CD4-positive, alpha-beta T cell treated with Interleukin-21 for 1 hour (primary cell): ENCODE results near the gene ZNF25.
"Not testable (repeated sequence)": the region's sequence is repeated elsewhere in the genome, so short reads cannot be mapped to it uniquely, and the experiment has no call there.

Source experiments
- DNase-seq: peaks from one replicate; pipeline ENCODE4 v3.0.0-alpha.2; 2020

ZNF25 gene

DNA sequence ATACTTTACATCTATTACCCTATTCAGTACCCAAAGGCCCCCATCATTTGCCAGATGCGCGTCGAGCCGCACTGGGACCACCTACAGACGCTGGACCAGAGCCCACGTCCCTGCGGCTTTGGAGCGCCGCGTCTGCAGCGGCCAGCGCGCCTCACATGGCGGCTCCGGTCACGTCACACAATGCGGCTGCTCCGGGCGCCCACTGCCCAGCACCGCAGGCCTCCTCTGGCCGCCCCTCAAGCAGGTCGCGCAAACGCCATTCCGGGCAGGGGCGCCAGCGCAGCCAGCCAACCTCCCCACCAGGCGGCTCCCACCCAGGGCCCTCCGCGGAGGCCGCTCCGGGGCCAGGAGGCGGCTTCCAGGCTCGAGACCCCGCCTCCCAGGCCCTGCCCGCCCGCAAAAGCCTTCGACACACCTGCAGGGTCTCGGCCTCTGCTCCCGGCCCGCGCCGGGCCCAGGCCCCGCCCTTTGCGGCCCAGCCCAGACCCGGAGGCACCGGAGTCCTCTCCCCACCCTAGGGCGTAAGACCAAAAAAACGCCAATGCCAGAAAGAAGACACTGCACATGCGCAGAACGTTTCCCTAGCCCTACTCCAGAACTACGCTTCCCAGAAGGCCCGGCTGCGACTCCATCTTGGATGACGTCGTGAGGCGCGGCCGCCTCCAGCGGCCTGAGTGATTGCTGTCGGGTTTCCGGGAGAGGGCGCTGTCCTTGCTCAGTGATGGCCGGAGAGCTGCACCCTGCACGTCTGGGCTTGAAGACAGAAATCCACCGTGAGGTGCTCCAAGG lies at the start of gene ZNF25:
TSS of gene ZNF25 (minus strand) at position 557 of the 789 bp plus-strand sequence. CDS start 4,925 bp downstream, outside the sequence.
- peak; percentile 99 for DNase-seq

DNA sequence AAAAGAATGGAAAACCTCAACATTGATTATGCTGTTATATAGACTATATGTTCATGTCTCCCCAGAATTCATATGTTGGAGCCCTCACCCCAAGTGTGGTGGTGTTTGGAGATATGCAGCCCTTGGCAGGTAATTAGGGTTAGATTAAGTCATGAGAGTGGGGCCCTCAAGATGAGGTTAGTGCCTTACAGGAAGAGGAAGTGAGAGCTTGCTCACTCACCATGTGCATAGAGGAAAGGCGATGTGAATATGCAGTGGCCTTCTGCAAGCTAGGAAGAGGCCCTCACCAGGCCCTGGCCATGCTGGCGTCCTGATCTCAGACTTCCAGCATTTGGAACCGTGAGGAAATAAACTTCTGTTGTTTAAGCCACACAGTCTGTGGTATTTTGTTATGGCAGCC lies 48.8 kb upstream of the ZNF25 start:
- DNase-seq: no peak

- not testable (repeated sequence) for DNase-seq
These were observed 42.7 kb upstream of the ZNF25 start for GRCh38 chr10:38019124-38019523.

GRCh38 chr10:38016354-38016753 lies 39.9 kb upstream of the ZNF25 start:
- no peak for DNase-seq

DNA sequence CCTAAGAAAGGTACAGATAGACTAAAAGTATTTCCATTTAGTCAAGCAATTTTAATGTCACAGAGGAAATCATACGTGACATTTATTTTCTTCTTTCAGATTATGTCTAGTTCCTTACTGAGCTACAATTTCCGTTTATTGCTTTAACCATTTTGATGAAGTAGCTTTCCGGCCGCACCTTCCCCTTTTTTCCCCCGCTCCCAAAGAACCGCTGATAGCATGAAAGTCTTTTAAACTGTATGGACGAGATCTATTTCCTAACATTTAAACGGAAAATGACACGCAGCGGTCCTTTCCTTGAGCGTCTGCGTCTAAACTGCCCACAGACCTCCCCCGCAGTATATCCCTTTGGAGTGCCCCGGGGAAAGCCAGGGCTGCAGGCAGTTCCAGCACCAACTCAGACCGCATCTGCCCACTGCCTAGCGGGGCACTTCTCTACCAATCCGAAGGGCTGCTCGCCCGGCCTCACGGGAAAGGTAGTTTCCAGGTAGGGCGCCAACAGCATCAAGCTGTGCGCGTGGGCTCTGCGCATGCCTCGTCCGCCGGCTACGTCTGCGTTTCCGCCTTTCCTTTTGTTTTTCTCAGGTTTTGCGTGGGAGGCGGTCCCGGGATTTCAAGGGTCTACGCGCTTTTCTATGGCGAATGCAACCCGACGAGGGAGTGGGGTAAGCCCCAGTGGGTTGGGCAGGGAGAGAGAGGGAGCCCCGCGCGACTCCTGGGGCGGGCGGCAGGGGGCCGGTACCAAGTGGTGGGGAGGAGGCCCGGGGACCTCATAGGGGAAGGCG lies 33.9 kb upstream of the ZNF25 start, which contains the start of gene ZNF33A:
TSS of gene ZNF33A (plus strand) at position 557 of the 785 bp plus-strand sequence. CDS start 1,667 bp downstream, outside the sequence.
- DNase-seq: peak; percentile 94

- DNase-seq: no peak
These were observed 31.5 kb upstream of the ZNF25 start for GRCh38 chr10:38007991-38008390.

GRCh38 chr10:38007551-38007950 lies 31.1 kb upstream of the ZNF25 start:
- DNase-seq: no peak

- DNase-seq: no peak
These were observed 27.1 kb upstream of the ZNF25 start for GRCh38 chr10:38003588-38003987.

GRCh38 chr10:38003026-38003425 lies 26.6 kb upstream of the ZNF25 start:
- DNase-seq: no peak

DNA sequence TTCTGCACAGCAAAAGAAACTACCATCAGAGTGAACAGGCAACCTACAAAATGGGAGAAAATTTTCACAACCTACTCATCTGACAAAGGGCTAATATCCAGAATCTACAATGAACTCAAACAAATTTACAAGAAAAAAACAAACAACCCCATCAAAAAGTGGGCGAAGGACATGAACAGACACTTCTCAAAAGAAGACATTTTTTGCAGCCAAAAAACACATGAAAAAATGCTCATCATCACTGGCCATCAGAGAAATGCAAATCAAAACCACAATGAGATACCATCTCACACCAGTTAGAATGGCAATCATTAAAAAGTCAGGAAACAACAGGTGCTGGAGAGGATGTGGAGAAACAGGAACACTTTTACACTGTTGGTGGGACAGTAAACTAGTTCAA lies 24.0 kb upstream of the ZNF25 start:
- DNase-seq: not testable (repeated sequence)

- DNase-seq: not testable (repeated sequence)
These were observed 22.5 kb upstream of the ZNF25 start for GRCh38 chr10:37998920-37999319.

GRCh38 chr10:37992083-37992482 lies 15.6 kb upstream of the ZNF25 start:
- no peak for DNase-seq

DNA sequence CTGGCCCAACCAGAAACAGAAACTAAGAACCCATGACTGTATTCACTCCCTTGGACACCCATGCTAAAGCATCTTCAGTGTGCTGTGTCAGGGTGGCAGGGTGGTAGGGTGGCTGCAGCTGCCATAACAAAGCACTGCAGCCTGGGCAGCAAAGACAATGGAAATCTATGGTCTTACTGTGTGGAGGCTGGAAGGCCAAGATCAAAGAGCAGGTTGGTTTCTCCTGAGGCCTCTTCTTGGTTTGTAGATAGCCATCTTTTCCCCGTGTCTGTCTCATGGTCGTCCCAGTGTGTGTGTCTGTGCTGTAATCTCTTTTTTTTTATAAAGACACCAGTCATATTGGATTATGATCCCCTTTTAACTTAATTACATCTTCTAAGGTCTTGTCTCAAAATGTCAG lies 15.2 kb upstream of the ZNF25 start:
- no peak for DNase-seq

GRCh38 chr10:37976880-37977203 lies 395 bp upstream of the ZNF25 start:
- DNase-seq: no peak

GRCh38 chr10:37975401-37975991 lies 951 bp downstream of the ZNF25 start:
- DNase-seq: peak; percentile 32

- DNase-seq: no peak
These were observed 4.1 kb downstream of the ZNF25 start for GRCh38 chr10:37972396-37972795.

DNA sequence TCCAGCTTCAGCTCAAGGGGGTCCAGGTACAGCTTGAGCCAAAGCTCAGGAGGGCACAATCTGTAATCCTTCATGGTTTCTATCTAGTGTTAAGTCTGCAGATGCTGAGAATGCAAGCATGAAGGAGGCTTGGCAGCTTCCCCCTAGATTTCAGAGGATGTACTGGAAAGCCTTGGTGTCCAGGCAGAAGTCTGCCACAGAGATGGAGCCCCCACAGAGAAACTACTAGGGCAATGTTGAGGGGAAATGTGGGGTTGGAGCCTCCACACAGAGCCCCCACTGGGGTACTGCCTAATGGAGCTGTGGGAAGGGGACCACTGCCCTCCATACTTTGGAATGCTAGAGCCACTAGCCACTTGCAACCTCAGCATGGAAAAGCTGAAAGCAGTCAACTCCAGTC lies 11.4 kb downstream of the ZNF25 start:
- DNase-seq: no peak

- no peak for DNase-seq
These were observed 15.8 kb downstream of the ZNF25 start for GRCh38 chr10:37960591-37961137.

GRCh38 chr10:37957841-37958240 lies 18.6 kb downstream of the ZNF25 start:
- no peak for DNase-seq

- no peak for DNase-seq
These were observed 23.5 kb downstream of the ZNF25 start for GRCh38 chr10:37952926-37953325.

GRCh38 chr10:37952043-37952755 lies 24.2 kb downstream of the ZNF25 start:
- no peak for DNase-seq

DNA sequence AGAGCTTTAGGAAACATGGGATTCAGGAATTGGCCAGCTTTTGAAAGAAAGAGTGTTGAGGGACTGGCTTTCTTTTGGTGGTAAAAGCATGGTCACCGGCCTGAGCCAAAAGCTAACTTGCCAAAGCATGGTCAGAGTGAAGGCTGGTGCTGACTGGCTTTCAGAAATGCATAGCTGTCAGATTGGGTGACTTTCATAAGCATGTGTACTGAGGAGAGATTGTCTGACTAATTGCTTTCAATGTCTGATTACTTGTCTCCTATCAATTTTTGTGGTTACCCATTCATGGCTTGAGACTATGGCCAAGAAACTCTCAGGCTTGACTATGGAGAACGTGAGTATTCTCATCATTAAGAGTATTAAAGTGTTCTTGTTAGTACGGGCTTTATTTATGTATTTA lies 28.2 kb downstream of the ZNF25 start:
- no peak for DNase-seq

DNA sequence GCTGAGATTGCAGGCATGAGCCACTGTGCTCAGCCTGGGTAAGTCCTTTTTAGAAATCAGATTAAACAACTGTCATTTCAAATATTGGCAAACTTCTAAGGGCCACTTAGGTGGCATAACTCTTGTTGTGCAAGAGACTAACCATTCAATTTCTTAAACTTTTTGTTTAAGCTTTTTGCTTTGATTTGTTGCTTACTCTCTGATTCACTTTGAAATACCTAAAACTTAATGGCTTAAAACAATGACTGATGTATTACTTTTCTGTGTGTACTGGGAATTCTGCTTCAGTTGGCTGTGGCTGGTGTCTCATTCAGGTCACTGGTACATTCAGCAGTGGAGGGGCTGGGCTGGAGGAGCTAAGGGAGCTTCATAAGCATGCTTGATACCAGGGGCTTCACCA lies 28.9 kb downstream of the ZNF25 start:
- no peak for DNase-seq
